HL-60/S4 treated with phorbol 12-myristate 13-acetate at 8.2 ng/mL for 4 days and 3 days (cell line): ENCODE results near the gene PCDHGA12.

Experiments
- in situ Hi-C: fragments of 300-500 bp; cut with MboI; formaldehyde crosslinking; loops from 2 replicates; pipeline ENCODE4 v1.15.0; 2022; ENCODE audit warnings: low sequenced_read_pairs

Gene PCDHGA12

GRCh38 chr5:141437221-141437620, 6.9 kb downstream of the PCDHGA12 start:
- in situ Hi-C loops: no loop called here

GRCh38 chr5:141439411-141440141, 9.3 kb downstream of the PCDHGA12 start:
- in situ Hi-C loops: no loop called here

- in situ Hi-C loops: no loop called here
Observed at GRCh38 chr5:141440341-141440740, 10.0 kb downstream of the PCDHGA12 start.

GRCh38 chr5:141441571-141442170, 11.4 kb downstream of the PCDHGA12 start:
- in situ Hi-C loops: no loop called here

GRCh38 chr5:141465351-141465750, 35.0 kb downstream of the PCDHGA12 start:
- in situ Hi-C loops: no loop called here

- in situ Hi-C loops: no loop called here
Observed at GRCh38 chr5:141475625-141476131, 45.4 kb downstream of the PCDHGA12 start, which contains the start of gene PCDHGC3. PCDHGC3 (plus strand) TSS chr5:141475966; CDS start chr5:141476117, 151 bp downstream.

GRCh38 chr5:141476132-141476911, 46.0 kb downstream of the PCDHGA12 start:
- in situ Hi-C loops: no loop called here

- in situ Hi-C loops: no loop called here
Observed at GRCh38 chr5:141477044-141477575, 46.8 kb downstream of the PCDHGA12 start.

- in situ Hi-C loops: no loop called here
Observed at GRCh38 chr5:141477815-141478214, 47.5 kb downstream of the PCDHGA12 start.

GRCh38 chr5:141478321-141478945, 48.1 kb downstream of the PCDHGA12 start:
- in situ Hi-C loops: no loop called here

GRCh38 chr5:141479776-141480175, 49.5 kb downstream of the PCDHGA12 start:
- in situ Hi-C loops: no loop called here
